ENCODE results near the gene CLDN5. TPM values are rescaled to one million over a fixed set of nuclear protein-coding genes. Genes with fewer than 3 reads are reported as not detected.
A peak's percentile ranks its signal among the peaks of the same experiment; 100 is the strongest.

Gene CLDN5
- total and polyA plus RNA-seq, 2 donors from 2014 or later: 47.8 to 48.4 TPM

DNA sequence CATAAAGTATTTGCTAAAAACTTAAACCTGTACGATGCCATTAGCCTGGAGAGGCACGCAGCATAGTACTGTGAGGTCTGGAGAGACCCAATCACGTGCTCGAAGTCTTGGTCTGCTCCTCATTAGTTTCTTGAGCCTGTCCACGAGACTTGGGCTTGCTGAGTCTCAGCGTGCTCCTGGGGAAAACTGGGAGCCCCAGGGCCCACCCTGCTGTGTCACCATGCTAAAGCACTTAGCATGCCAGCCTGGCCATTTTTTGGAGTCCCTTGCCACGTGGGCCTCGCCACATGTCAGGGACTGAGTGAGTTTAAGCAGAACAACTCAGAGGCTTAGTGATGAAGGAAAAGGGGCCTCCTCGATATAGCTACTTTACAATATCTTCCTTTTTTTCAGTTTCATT is 41.9 kb downstream of the CLDN5 start:
- Histone ChIP-seq H3K9ac (ENCODE audit: low read length in 3 of 3) (no peak overlapping the region), H3K9me3 (ENCODE audit: control insufficient read depth in 2 of 3, insufficient read depth in 1 of 3, low read length in 3 of 3) (no peaks in the 10 kb centered on the region), H3K36me3 (ENCODE audit: control insufficient read depth in 2 of 3, insufficient read depth in 3 of 3, low read length in 3 of 3) (no peaks in the 10 kb centered on the region), H3K27me3 (ENCODE audit: control insufficient read depth, insufficient read depth, low read length) (no peaks in the 10 kb centered on the region), H3K4me3 (ENCODE audit: low read length in 3 of 3) (no peak overlapping the region), H3K4me1 (ENCODE audit: control insufficient read depth in 2 of 3, insufficient read depth in 2 of 3, low read depth in 1 of 3, low read length in 3 of 3) (peaks cover 0 to 4% (median 4%) of the 10 kb centered on the region in 3 donors), H3K27ac (ENCODE audit: low read depth in 2 of 2, low read length in 2 of 2) (no peak overlapping the region)
- no peak for DNase-seq
- FAIRE-seq: no peak
- intact Hi-C loops (cut with DNase I): no loop called here
- no peak for TF ChIP-seq CTCF (IDR thresholded peaks at IDR 0.05; ENCODE audit: borderline replicate concordance, extremely low read depth, insufficient read depth)

- no peaks in the 10 kb centered on the region for H3K27me3 ChIP-seq (ENCODE audit: control insufficient read depth, insufficient read depth, low read length)
- H3K4me1 ChIP-seq (ENCODE audit: control insufficient read depth in 2 of 3, insufficient read depth in 2 of 3, low read depth in 1 of 3, low read length in 3 of 3): peaks cover 0 to 4% (median 4%) of the 10 kb centered on the region in 3 donors
- H3K9me3 ChIP-seq (ENCODE audit: control insufficient read depth in 2 of 3, insufficient read depth in 1 of 3, low read length in 3 of 3): no peaks in the 10 kb centered on the region
- intact Hi-C loops (cut with DNase I): no loop called here
- no peak for TF ChIP-seq CTCF (IDR thresholded peaks at IDR 0.05; ENCODE audit: borderline replicate concordance, extremely low read depth, insufficient read depth)
- DNase-seq (no peak), FAIRE-seq (no peak)
- no peak overlapping the region for H3K9ac ChIP-seq (ENCODE audit: low read length in 3 of 3)
- peak overlapping the region in 1 of 3 donors; percentile 1 for H3K4me3 ChIP-seq (ENCODE audit: low read length in 3 of 3)
- H3K27ac ChIP-seq (ENCODE audit: low read depth in 2 of 2, low read length in 2 of 2): no peak overlapping the region
- H3K36me3 ChIP-seq (ENCODE audit: control insufficient read depth in 2 of 3, insufficient read depth in 3 of 3, low read length in 3 of 3): peaks cover 0 to 3% (median 0%) of the 10 kb centered on the region in 3 donors
Measured at GRCh38 chr22:19480789-19481188, 43.4 kb downstream of the CLDN5 start.

DNA sequence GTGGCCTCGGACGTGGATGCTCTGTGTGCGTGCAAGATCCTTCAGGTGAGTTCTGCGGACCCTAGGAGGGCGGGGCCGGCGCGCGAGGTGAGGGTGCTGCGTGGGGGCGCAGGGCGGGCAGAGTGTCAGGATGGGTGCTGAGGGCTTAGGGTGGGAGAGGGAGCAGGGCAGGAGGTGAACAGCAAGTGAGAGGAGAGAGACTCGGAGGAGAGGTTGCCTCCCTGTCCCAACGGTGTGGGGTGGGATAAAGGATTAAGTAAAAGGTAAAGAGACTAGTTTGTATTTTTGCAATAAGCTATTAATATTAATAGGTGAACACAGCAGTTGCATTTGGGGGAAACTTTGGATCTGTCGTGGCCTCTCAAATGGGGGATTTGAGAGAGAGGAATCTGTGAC is 44.0 kb downstream of the CLDN5 start:
- Histone ChIP-seq H3K4me1 (ENCODE audit: control insufficient read depth in 2 of 3, insufficient read depth in 2 of 3, low read depth in 1 of 3, low read length in 3 of 3) (peaks cover 0 to 4% (median 4%) of the 10 kb centered on the region in 3 donors), H3K4me3 (ENCODE audit: low read length in 3 of 3) (peak overlapping the region; percentile 10 to 98 (median 45)), H3K27me3 (ENCODE audit: control insufficient read depth, insufficient read depth, low read length) (no peaks in the 10 kb centered on the region), H3K9ac (ENCODE audit: low read length in 3 of 3) (peak overlapping the region in 1 of 3 donors; percentile 16), H3K36me3 (ENCODE audit: control insufficient read depth in 2 of 3, insufficient read depth in 3 of 3, low read length in 3 of 3) (peaks cover 0 to 5% (median 0%) of the 10 kb centered on the region in 3 donors), H3K27ac (ENCODE audit: low read depth in 2 of 2, low read length in 2 of 2) (no peak overlapping the region), H3K9me3 (ENCODE audit: control insufficient read depth in 2 of 3, insufficient read depth in 1 of 3, low read length in 3 of 3) (no peaks in the 10 kb centered on the region)
- no peak for TF ChIP-seq CTCF (IDR thresholded peaks at IDR 0.05; ENCODE audit: borderline replicate concordance, extremely low read depth, insufficient read depth)
- intact Hi-C loops (cut with DNase I): no loop called here
- no peak for FAIRE-seq
- no peak for DNase-seq

Measured in kidney (tissue), 14 donors.